Activated CD8-positive, alpha-beta T cell treated with anti-CD3 and anti-CD28 coated beads, Interleukin-2, amount 10 ng/mL, durations not matched to agents 7 days and 5 days (primary cell): ENCODE data around the gene MTMR1. TPM values are rescaled to one million over a fixed set of nuclear protein-coding genes. Genes with fewer than 3 reads are reported as not detected.

Experiments used
- ATAC-seq: fragments of 150-1000 bp; cut with Tn5 transposase; one replicate; pipeline ENCODE4 v1.10.0; 2021; ENCODE audit warnings: moderate library complexity
- CTCF ChIA-PET: fragments of 350-600 bp; sonication (Branson Sonifier 250); formaldehyde crosslinking; loops from one replicate; lab custom pipeline; 2021; ENCODE audit warnings: antibody characterized with exemption; lab: Charles Lee
- POLR2A ChIA-PET: fragments of 350-600 bp; sonication (Branson Sonifier 250); formaldehyde crosslinking; loops from one replicate; lab custom pipeline; 2021; ENCODE audit warnings: antibody characterized with exemption; lab: Charles Lee
- DNase-seq: peaks from one replicate; pipeline ENCODE4 v3.0.0-alpha.2; 2020
- H3K27ac Mint-ChIP-seq: one replicate; pipeline ENCODE4 v1.8.0; 2021; ENCODE audit warnings: mild to moderate bottlenecking, mixed read lengths
- H3K27me3 Mint-ChIP-seq: one replicate; pipeline ENCODE4 v1.8.0; 2021; ENCODE audit warnings: low read depth, mixed read lengths
- H3K36me3 Mint-ChIP-seq: one replicate; pipeline ENCODE4 v1.8.0; 2021; ENCODE audit warnings: low read depth, mixed read lengths
- H3K4me1 Mint-ChIP-seq: one replicate; pipeline ENCODE4 v1.8.0; 2021; ENCODE audit warnings: low read depth, mixed read lengths
- H3K4me3 Mint-ChIP-seq: one replicate; pipeline ENCODE4 v1.8.0; 2021; ENCODE audit warnings: mild to moderate bottlenecking, mixed read lengths
- H3K9me3 Mint-ChIP-seq: one replicate; pipeline ENCODE4 v1.8.0; 2022; ENCODE audit warnings: mixed read lengths; ENCODE audit not compliant: insufficient read depth
- total RNA-seq, 2 experiments: library from RNA; stranded (reverse); gene quantifications; one replicate each; pipeline ENCODE4 v1.2.3, GENCODE V29; 2021

Gene MTMR1
- total RNA-seq, 2 experiments from 2014 or later: 45.0 to 49.4 TPM

DNA sequence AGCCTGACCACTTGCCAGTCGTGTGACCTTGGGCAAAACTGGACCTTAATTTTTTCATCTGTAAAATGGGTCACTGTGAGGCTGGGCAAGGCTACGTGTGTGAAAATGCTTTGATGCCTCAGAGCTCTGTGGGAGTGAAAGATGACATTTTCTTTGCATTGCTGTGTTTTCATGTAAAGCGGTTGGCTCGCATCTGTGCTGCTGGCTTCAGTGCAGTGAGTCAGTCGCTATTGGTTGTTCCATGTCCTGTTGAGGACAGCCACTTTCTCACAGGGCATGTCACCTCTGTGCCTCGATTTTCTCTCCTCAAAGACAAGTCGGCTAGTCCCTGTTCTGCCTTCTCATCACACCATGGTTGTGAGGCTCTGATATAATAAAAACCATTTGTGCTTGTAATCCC is 4.4 kb downstream of the MTMR1 start:
- ChIA-PET CTCF (interaction anchor here (1.9 kb wide), 1 partner anchor 12 kb away, joined by 5 read pairs; no protein-coding TSS in a partner anchor), POLR2A (no interaction called here)
- Mint-ChIP-seq H3K27me3 (no peaks in the 10 kb centered on the region), H3K4me1 (peaks cover 31% of the 10 kb centered on the region), H3K4me3 (no peak overlapping the region), H3K36me3 (peaks cover 40% of the 10 kb centered on the region), H3K9me3 (no peaks in the 10 kb centered on the region), H3K27ac (peak overlapping the region; percentile 49)
- DNase-seq (no peak), ATAC-seq (no peak)

GRCh38 chrX:150698981-150699380 is 5.8 kb downstream of the MTMR1 start:
- Mint-ChIP-seq H3K4me1 (peaks cover 35% of the 10 kb centered on the region), H3K27me3 (no peaks in the 10 kb centered on the region), H3K9me3 (no peaks in the 10 kb centered on the region), H3K36me3 (peaks cover 48% of the 10 kb centered on the region), H3K27ac (no peak overlapping the region), H3K4me3 (no peak overlapping the region)
- ChIA-PET CTCF (interaction anchor here (1.0 to 2.9 kb wide), 4 partner anchors 10 to 17 kb away, joined by 3 to 8 read pairs (median 4); no protein-coding TSS in a partner anchor), POLR2A (interaction anchor here (0.6 kb wide), 1 partner anchor 15 kb away, joined by 4 read pairs; no protein-coding TSS in a partner anchor)
- DNase-seq (no peak), ATAC-seq (no peak)

DNA sequence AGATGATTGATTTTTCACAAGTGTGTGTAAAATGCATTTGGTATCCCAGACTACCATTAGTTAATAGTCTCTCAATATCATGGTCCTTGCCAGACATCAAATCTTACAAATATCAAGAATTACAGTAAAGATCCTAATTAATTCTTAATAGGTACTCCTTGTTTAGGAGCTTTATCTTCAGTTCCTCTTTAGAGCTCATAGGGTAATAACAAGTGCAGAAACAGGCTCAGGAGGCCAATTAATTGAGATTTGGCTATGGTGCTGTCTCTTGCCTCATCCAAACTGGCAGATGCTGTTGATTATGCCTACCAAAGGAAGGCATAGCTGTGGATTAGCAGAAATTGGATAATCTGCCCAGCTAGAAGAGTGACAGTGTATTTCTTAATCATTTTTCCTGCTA is 6.9 kb downstream of the MTMR1 start:
- Mint-ChIP-seq H3K9me3 (no peaks in the 10 kb centered on the region), H3K27ac (no peak overlapping the region), H3K4me3 (no peak overlapping the region), H3K27me3 (no peaks in the 10 kb centered on the region), H3K4me1 (peaks cover 35% of the 10 kb centered on the region), H3K36me3 (peaks cover 52% of the 10 kb centered on the region)
- ChIA-PET CTCF (interaction anchor here (1.0 to 2.9 kb wide), 5 partner anchors 8 to 17 kb away, joined by 3 to 9 read pairs (median 5); no protein-coding TSS in a partner anchor), POLR2A (no interaction called here)
- ATAC-seq (no peak), DNase-seq (no peak)

- Mint-ChIP-seq H3K9me3 (no peaks in the 10 kb centered on the region), H3K4me3 (no peak overlapping the region), H3K36me3 (peaks cover 53% of the 10 kb centered on the region), H3K4me1 (peaks cover 26% of the 10 kb centered on the region), H3K27ac (no peak overlapping the region), H3K27me3 (no peaks in the 10 kb centered on the region)
- CTCF ChIA-PET: interaction anchor here (1.0 to 2.9 kb wide), 3 partner anchors 10 to 18 kb away, joined by 5 to 9 read pairs (median 8); no protein-coding TSS in a partner anchor
- POLR2A ChIA-PET: interaction anchor here (0.7 kb wide), 1 partner anchor 133 kb away, joined by 3 read pairs; the partner anchor contains the start of gene MTM1
- no peak for ATAC-seq
- DNase-seq: no peak
Observed at GRCh38 chrX:150701377-150701776, 8.2 kb downstream of the MTMR1 start.

- peaks cover 13% of the 10 kb centered on the region for H3K4me1 Mint-ChIP-seq
- peaks cover 54% of the 10 kb centered on the region for H3K36me3 Mint-ChIP-seq
- ChIA-PET CTCF (interaction anchor here (1.2 to 2.3 kb wide), 2 partner anchors 11 to 20 kb away, joined by 3 to 12 read pairs; no protein-coding TSS in a partner anchor), POLR2A (interaction anchor here (0.7 to 1.7 kb wide), 2 partner anchors 11 to 40 kb away, joined by 3 to 6 read pairs; partner anchors contain the start of gene MTMR1)
- H3K9me3 Mint-ChIP-seq: no peaks in the 10 kb centered on the region
- ATAC-seq: no peak
- no peak overlapping the region for H3K4me3 Mint-ChIP-seq
- H3K27ac Mint-ChIP-seq: no peak overlapping the region
- no peak for DNase-seq
- H3K27me3 Mint-ChIP-seq: no peaks in the 10 kb centered on the region
Observed at GRCh38 chrX:150702966-150703694, 9.9 kb downstream of the MTMR1 start.

- H3K27ac Mint-ChIP-seq: no peak overlapping the region
- POLR2A ChIA-PET: interaction anchor here (1.7 kb wide), 1 partner anchor 11 kb away, joined by 6 read pairs; the partner anchor contains the start of gene MTMR1
- peaks cover 55% of the 10 kb centered on the region for H3K36me3 Mint-ChIP-seq
- CTCF ChIA-PET: interaction anchor here (2.3 kb wide), 1 partner anchor 20 kb away, joined by 12 read pairs; no protein-coding TSS in a partner anchor
- peaks cover 13% of the 10 kb centered on the region for H3K4me1 Mint-ChIP-seq
- H3K9me3 Mint-ChIP-seq: no peaks in the 10 kb centered on the region
- ATAC-seq: no peak
- H3K4me3 Mint-ChIP-seq: no peak overlapping the region
- no peak for DNase-seq
- no peaks in the 10 kb centered on the region for H3K27me3 Mint-ChIP-seq
Observed at GRCh38 chrX:150703695-150703974, 10.4 kb downstream of the MTMR1 start.

GRCh38 chrX:150704030-150704613 is 10.9 kb downstream of the MTMR1 start:
- H3K27me3 Mint-ChIP-seq: no peaks in the 10 kb centered on the region
- no peak overlapping the region for H3K27ac Mint-ChIP-seq
- ATAC-seq (no peak), DNase-seq (no peak)
- no peaks in the 10 kb centered on the region for H3K9me3 Mint-ChIP-seq
- no peak overlapping the region for H3K4me3 Mint-ChIP-seq
- H3K4me1 Mint-ChIP-seq: peaks cover 13% of the 10 kb centered on the region
- H3K36me3 Mint-ChIP-seq: peaks cover 58% of the 10 kb centered on the region
- CTCF ChIA-PET: interaction anchor here (2.3 kb wide), 1 partner anchor 21 kb away, joined by 12 read pairs; no protein-coding TSS in a partner anchor
- POLR2A ChIA-PET: interaction anchor here (1.7 kb wide), 1 partner anchor 12 kb away, joined by 6 read pairs; the partner anchor contains the start of gene MTMR1

GRCh38 chrX:150712619-150713018 is 19.4 kb downstream of the MTMR1 start:
- no peaks in the 10 kb centered on the region for H3K27me3 Mint-ChIP-seq
- no peaks in the 10 kb centered on the region for H3K9me3 Mint-ChIP-seq
- ChIA-PET CTCF (interaction anchor here (0.6 to 1.7 kb wide), 3 partner anchors 29 to 116 kb away, joined by 3 to 8 read pairs (median 5); no protein-coding TSS in a partner anchor), POLR2A (no interaction called here)
- DNase-seq (no peak), ATAC-seq (no peak)
- H3K36me3 Mint-ChIP-seq: peaks cover 12% of the 10 kb centered on the region
- no peak overlapping the region for H3K4me3 Mint-ChIP-seq
- peaks cover 21% of the 10 kb centered on the region for H3K4me1 Mint-ChIP-seq
- no peak overlapping the region for H3K27ac Mint-ChIP-seq

DNA sequence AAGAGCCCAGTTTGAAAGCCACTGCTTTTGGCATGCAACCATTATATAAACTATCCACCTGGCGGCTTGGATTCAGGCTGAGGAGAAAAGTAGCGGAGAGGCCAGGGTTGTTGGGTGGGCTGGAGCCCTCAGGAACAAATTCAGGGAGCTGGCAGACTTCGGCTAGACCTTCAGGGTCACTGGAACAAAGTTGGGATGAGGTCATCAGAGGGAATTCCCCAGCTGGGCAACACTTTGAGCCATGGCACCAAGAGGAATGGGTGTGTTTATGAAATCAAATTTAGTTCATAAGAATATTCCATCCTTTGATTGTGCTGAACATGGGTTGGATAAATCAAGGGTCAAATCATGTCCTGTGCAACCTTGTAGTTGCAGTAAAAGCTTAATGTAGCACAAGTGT is 22.0 kb downstream of the MTMR1 start:
- no peak for ATAC-seq
- POLR2A ChIA-PET: interaction anchor here (1.1 to 1.4 kb wide), 2 partner anchors 23 to 69 kb away, joined by 3 read pairs; no protein-coding TSS in a partner anchor
- peaks cover 14% of the 10 kb centered on the region for H3K4me1 Mint-ChIP-seq
- CTCF ChIA-PET: interaction anchor here (1.1 to 5.6 kb wide), 10 partner anchors 14 to 246 kb away, joined by 3 to 65 read pairs (median 5); no protein-coding TSS in a partner anchor
- no peak overlapping the region for H3K4me3 Mint-ChIP-seq
- no peaks in the 10 kb centered on the region for H3K9me3 Mint-ChIP-seq
- no peak for DNase-seq
- no peaks in the 10 kb centered on the region for H3K27me3 Mint-ChIP-seq
- no peak overlapping the region for H3K27ac Mint-ChIP-seq
- H3K36me3 Mint-ChIP-seq: peaks cover 4% of the 10 kb centered on the region

- Mint-ChIP-seq H3K9me3 (no peaks in the 10 kb centered on the region), H3K4me1 (peaks cover 4% of the 10 kb centered on the region), H3K36me3 (peaks cover 25% of the 10 kb centered on the region), H3K4me3 (no peak overlapping the region), H3K27ac (no peak overlapping the region), H3K27me3 (no peaks in the 10 kb centered on the region)
- CTCF ChIA-PET: interaction anchor here (0.8 to 5.6 kb wide), 4 partner anchors 26 to 354 kb away, joined by 3 to 65 read pairs (median 4); partner anchors contain the start of gene MTMR1
- DNase-seq (no peak), ATAC-seq (no peak)
- POLR2A ChIA-PET: no interaction called here
Observed at GRCh38 chrX:150719621-150720020, 26.4 kb downstream of the MTMR1 start.

DNA sequence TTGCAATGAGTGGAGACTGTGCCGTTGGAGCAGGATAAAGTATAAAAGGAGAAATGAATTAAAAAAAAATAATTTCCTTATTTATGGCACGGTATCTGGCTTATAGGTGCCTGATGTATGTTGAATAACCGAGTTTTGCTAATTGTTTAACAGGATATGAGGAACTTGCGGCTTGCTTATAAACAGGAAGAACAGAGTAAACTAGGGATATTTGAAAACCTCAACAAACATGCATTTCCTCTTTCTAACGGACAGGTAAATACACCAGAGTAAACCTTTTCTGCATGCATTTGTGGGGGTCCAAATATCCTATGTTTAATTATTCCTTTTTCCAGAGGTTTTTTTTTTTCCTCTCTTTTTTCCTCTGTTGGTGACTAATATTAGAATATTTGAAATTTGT is 36.8 kb downstream of the MTMR1 start:
- ATAC-seq (no peak), DNase-seq (no peak)
- H3K4me1 Mint-ChIP-seq: no peaks in the 10 kb centered on the region
- H3K9me3 Mint-ChIP-seq: no peaks in the 10 kb centered on the region
- POLR2A ChIA-PET: no interaction called here
- CTCF ChIA-PET: interaction anchor here (1.3 kb wide), 1 partner anchor 16 kb away, joined by 3 read pairs; no protein-coding TSS in a partner anchor
- no peak overlapping the region for H3K27ac Mint-ChIP-seq
- H3K36me3 Mint-ChIP-seq: peaks cover 44% of the 10 kb centered on the region
- no peaks in the 10 kb centered on the region for H3K27me3 Mint-ChIP-seq
- H3K4me3 Mint-ChIP-seq: no peak overlapping the region
